Neural cell (in vitro differentiated cells): ENCODE results near the gene KCNAB1. TPM values are rescaled to one million over a fixed set of nuclear protein-coding genes. Genes with fewer than 3 reads are reported as not detected.

Experiments
- H2AFZ ChIP-seq: fragments of 200-600, 300-800 bp; sonication (generic), shearing (Covaris generic); 2 replicates; pipeline ENCODE4 v1.6.0; 2014; ENCODE audit warnings: low read depth, mild to moderate bottlenecking, antibody characterized with exemption, low read length, moderate library complexity
- H3F3A ChIP-seq: fragments of 200-600 bp; shearing (Covaris generic); 2 replicates; pipeline ENCODE4 v1.6.1; 2016; ENCODE audit warnings: mild to moderate bottlenecking, moderate library complexity, mixed read lengths, antibody characterized with exemption, low read length; ENCODE audit not compliant: insufficient read depth, poor library complexity, severe bottlenecking
- H3K27ac ChIP-seq: fragments of 200-600, 300-800 bp; sonication (generic), shearing (Covaris generic); 2 replicates; pipeline ENCODE4 v1.5.1; 2014; ENCODE audit warnings: mild to moderate bottlenecking, low read length, moderate library complexity
- H3K27me3 ChIP-seq: fragments of 300-800, 200-600 bp; sonication (generic), shearing (Covaris generic); 2 replicates; pipeline ENCODE4 v1.6.0; 2014; ENCODE audit warnings: mild to moderate bottlenecking, low read depth, low read length, moderate library complexity; ENCODE audit not compliant: insufficient read depth
- H3K36me3 ChIP-seq: fragments of 300-800, 200-600 bp; sonication (generic), shearing (Covaris generic); 2 replicates; pipeline ENCODE4 v1.5.1; 2014; ENCODE audit warnings: mild to moderate bottlenecking, antibody characterized with exemption, low read length, moderate library complexity; ENCODE audit not compliant: insufficient read depth
- H3K4me2 ChIP-seq: fragments of 300-800, 200-600 bp; sonication (generic), shearing (Covaris generic); 2 replicates; pipeline ENCODE4 v1.6.0; 2014; ENCODE audit warnings: mild to moderate bottlenecking, low read length
- H3K4me3 ChIP-seq: fragments of 300-800, 200-600 bp; sonication (generic), shearing (Covaris generic); 2 replicates; pipeline ENCODE4 v1.5.1; 2014; ENCODE audit warnings: mild to moderate bottlenecking, low read length, moderate library complexity
- H3K79me2 ChIP-seq: fragments of 200-600 bp; shearing (Covaris generic); replicated peaks from 2 replicates; pipeline ENCODE4 v1.6.0; 2014; ENCODE audit warnings: mild to moderate bottlenecking, low read length, moderate library complexity; ENCODE audit not compliant: insufficient read depth
- H3K9ac ChIP-seq: fragments of 300-800, 200-600 bp; sonication (generic), shearing (Covaris generic); 2 replicates; pipeline ENCODE4 v1.6.1; 2016; ENCODE audit warnings: mild to moderate bottlenecking, low read length, mixed read lengths
- H3K9me2 ChIP-seq: fragments of 200-600 bp; shearing (Covaris generic); 2 replicates; pipeline ENCODE4 v1.6.1; 2016; ENCODE audit warnings: mild to moderate bottlenecking, low read length, mixed read lengths; ENCODE audit not compliant: insufficient read depth
- H3K9me3 ChIP-seq: fragments of 200-600, 300-800 bp; sonication (generic), shearing (Covaris generic); 2 replicates; pipeline ENCODE4 v1.6.1; 2016; ENCODE audit warnings: mild to moderate bottlenecking, mixed run types, low read length, moderate library complexity, mixed read lengths
- H4K20me1 ChIP-seq: fragments of 200-600 bp; shearing (Covaris generic); 2 replicates; pipeline ENCODE4 v1.6.1; 2016; ENCODE audit warnings: mild to moderate bottlenecking, mixed run types; ENCODE audit not compliant: insufficient read depth
- CTCF ChIP-seq: fragments of 450-650 bp; IDR thresholded peaks from 2 replicates; pipeline ENCODE4 v1.5.1; 2014; ENCODE audit warnings: antibody characterized with exemption, mild to moderate bottlenecking, moderate library complexity; ENCODE audit not compliant: poor library complexity, severe bottlenecking
- EP300 ChIP-seq: fragments of 450-650 bp; conservative IDR thresholded peaks from 2 replicates; pipeline ENCODE4 v1.6.1; 2014; ENCODE audit warnings: antibody characterized with exemption, mild to moderate bottlenecking, moderate library complexity; ENCODE audit not compliant: poor library complexity, severe bottlenecking
- EZH2 ChIP-seq: fragments of 200-600, 300-800 bp; shearing (Covaris generic), sonication (generic); IDR thresholded peaks from 2 replicates; pipeline ENCODE4 v1.6.1; 2014; ENCODE audit warnings: antibody characterized with exemption, low read length, borderline replicate concordance, mild to moderate bottlenecking; ENCODE audit not compliant: insufficient read depth, poor library complexity, severe bottlenecking
- MXI1 ChIP-seq: fragments of 450-650 bp; conservative IDR thresholded peaks from 2 replicates; pipeline ENCODE4 v1.6.1; 2014; ENCODE audit warnings: antibody characterized with exemption, mild to moderate bottlenecking; ENCODE audit not compliant: poor library complexity, severe bottlenecking
- POLR2AphosphoS5 ChIP-seq: IDR thresholded peaks from 2 replicates; pipeline ENCODE4 v1.6.1; 2012
- RAD21 ChIP-seq: fragments of 450-650 bp; conservative IDR thresholded peaks from 2 replicates; pipeline ENCODE4 v1.6.1; 2014; ENCODE audit warnings: antibody characterized with exemption, mild to moderate bottlenecking, moderate library complexity
- REST ChIP-seq: IDR thresholded peaks from 2 replicates; pipeline ENCODE4 v1.6.1; 2012; ENCODE audit warnings: borderline replicate concordance
- SMC3 ChIP-seq: fragments of 450-650 bp; conservative IDR thresholded peaks from 2 replicates; pipeline ENCODE4 v1.6.1; 2014; ENCODE audit warnings: antibody characterized with exemption, mild to moderate bottlenecking, moderate library complexity; ENCODE audit not compliant: poor library complexity
- TAF1 ChIP-seq: IDR thresholded peaks from 2 replicates; pipeline ENCODE4 v1.6.1; 2012; ENCODE audit warnings: low read depth
- polyA plus RNA-seq: library from polyadenylated mRNA; depleted of rRNA; stranded (reverse); fragments of >200 nt; gene quantifications from 2 replicates; pipeline ENCODE4 v1.2.3, GENCODE V29; 2014

KCNAB1 gene
- polyA plus RNA-seq, 1 donor from 2014 or later = 14.9 TPM

DNA sequence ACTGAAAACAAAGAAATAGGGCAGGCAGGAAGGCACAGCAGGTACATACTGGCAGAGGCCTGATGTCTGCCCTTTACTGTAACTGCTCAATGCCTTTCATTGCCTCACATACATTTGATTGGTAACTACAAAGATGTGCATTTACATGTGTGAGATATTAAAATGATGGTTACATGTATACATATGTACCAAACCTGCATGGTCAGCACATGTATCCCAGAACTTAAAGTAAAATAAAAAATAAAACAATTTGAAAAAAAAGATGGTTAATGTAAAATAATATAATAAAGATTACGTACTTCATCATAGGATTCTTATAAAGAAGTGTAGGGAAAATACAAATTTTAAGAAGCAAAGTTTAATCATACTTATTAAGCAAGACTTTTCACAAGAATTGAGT lies 419.4 kb downstream of the KCNAB1 start:
- no peaks in the 10 kb centered on the region for H3K9me2 ChIP-seq
- H3K4me2 ChIP-seq = no peak overlapping the region
- H3K9ac ChIP-seq = no peak overlapping the region
- TF ChIP-seq POLR2AphosphoS5 = no peak
- no peak for TF ChIP-seq RAD21
- TF ChIP-seq SMC3 = no peak
- no peak for TF ChIP-seq MXI1
- no peak for TF ChIP-seq TAF1
- TF ChIP-seq EZH2 = no peak
- no peak for TF ChIP-seq CTCF
- no peak for TF ChIP-seq EP300
- TF ChIP-seq REST = no peak
- H3K79me2 ChIP-seq = no peaks in the 10 kb centered on the region
- H3K9me3 ChIP-seq = no peaks in the 10 kb centered on the region
- H3F3A ChIP-seq = no peaks in the 10 kb centered on the region
- no peak overlapping the region for H3K4me3 ChIP-seq
- no peak overlapping the region for H2AFZ ChIP-seq
- H4K20me1 ChIP-seq = no peaks in the 10 kb centered on the region
- H3K27ac ChIP-seq = no peak overlapping the region
- H3K27me3 ChIP-seq = no peaks in the 10 kb centered on the region
- H3K36me3 ChIP-seq = peaks cover 3% of the 10 kb centered on the region

DNA sequence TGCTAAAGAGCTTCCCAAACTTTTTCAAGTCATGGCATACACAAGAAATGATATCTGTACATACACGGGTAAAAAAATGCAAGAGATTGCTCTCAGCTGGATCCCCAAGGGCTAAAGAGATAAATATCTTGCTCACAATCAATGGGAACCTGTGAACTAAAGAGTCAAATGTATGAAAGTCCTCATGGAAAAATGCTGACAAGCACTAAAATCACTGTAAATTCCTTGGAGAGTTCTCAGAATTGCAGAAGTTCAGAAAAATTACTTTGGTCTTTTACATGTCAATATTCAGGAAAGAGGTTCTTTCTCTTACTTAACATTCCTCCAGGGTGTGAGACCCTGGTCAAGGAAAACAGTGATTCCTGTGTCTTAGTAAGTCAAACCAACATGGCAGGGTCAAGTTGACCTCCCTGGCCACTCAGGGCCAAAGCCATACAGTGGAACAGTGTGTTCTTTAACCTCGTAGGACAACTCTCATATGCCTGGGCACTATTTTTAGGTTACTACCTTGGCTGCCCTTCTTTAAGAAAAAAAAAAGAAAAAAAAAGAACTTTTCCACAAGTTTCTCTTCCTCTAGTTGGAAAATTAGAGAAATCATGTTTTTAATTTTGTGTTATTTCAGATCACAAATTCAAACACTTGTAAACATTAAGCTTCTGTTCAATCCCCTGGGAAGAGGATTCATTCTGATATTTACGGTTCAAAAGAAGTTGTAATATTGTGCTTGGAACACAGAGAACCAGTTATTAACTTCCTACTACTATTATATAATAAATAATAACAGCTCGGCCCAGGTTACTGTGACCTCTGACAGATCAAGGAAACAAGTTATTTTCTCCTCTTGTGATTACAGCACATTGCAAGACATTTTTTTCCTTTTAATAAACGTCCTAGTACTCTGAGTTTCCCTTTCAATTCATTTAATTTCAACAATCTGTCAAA lies 422.0 kb downstream of the KCNAB1 start:
- H2AFZ ChIP-seq = no peak overlapping the region
- H4K20me1 ChIP-seq = no peaks in the 10 kb centered on the region
- H3K9ac ChIP-seq = no peak overlapping the region
- H3K79me2 ChIP-seq = no peaks in the 10 kb centered on the region
- TF ChIP-seq SMC3 = no peak
- TF ChIP-seq CTCF = no peak
- no peak for TF ChIP-seq MXI1
- no peak for TF ChIP-seq POLR2AphosphoS5
- TF ChIP-seq REST = no peak
- no peak for TF ChIP-seq RAD21
- TF ChIP-seq TAF1 = no peak
- no peak overlapping the region for H3K4me3 ChIP-seq
- no peak overlapping the region for H3K4me2 ChIP-seq
- H3K9me2 ChIP-seq = no peaks in the 10 kb centered on the region
- no peaks in the 10 kb centered on the region for H3K27me3 ChIP-seq
- H3K9me3 ChIP-seq = no peaks in the 10 kb centered on the region
- no peaks in the 10 kb centered on the region for H3F3A ChIP-seq
- H3K36me3 ChIP-seq = peaks cover 3% of the 10 kb centered on the region
- no peak overlapping the region for H3K27ac ChIP-seq
